ENCODE data around the gene RMRP. TPM values are rescaled to one million over a fixed set of nuclear protein-coding genes. Genes with fewer than 3 reads are reported as not detected.

Gene RMRP
- total RNA-seq, 2 donors from 2014 or later, result 431 TPM; not detected in 1

DNA sequence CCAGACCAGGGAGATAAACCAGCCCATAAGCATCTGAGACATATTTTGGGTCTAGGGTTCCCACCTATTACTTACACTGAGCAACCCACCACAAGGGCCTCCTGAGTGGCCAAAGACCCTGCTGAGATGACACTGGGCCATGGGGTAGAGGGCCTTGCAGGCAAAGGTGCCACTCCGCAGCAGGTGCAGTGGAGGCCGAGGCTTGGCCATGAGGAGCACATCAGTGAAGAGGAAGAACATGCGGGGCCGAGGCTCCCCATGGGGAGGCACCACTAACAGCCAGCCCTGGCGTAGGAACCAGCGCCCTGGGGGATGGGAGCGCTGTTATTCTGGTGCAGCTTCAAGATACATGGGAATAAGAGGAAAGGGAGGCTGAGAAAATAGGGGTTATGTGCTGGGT is 4.6 kb upstream of the RMRP start:
- H3K9me3 ChIP-seq, result no peaks in the 10 kb centered on the region
- no peak for TF ChIP-seq CTCF (IDR thresholded peaks at IDR 0.05)
- no peaks in the 10 kb centered on the region for H3K27me3 ChIP-seq
- peaks cover 0 to 46% of the 10 kb centered on the region in 2 donors for H3K4me1 ChIP-seq
- H3K36me3 ChIP-seq, result peaks cover 15% of the 10 kb centered on the region
- DNase-seq (ENCODE audit: low spot score), result no peak
- peak overlapping the region; percentile 97 to 98 for H3K27ac ChIP-seq
- H3K4me3 ChIP-seq, result no peak overlapping the region

GRCh38 chr9:35661756-35662350 is 4.0 kb upstream of the RMRP start:
- Histone ChIP-seq H3K9me3 (no peaks in the 10 kb centered on the region), H3K4me1 (peaks cover 0 to 52% of the 10 kb centered on the region in 2 donors), H3K36me3 (peaks cover 15% of the 10 kb centered on the region), H3K27me3 (no peaks in the 10 kb centered on the region), H3K27ac (peak overlapping the region; percentile 97 to 98), H3K4me3 (no peak overlapping the region)
- TF ChIP-seq CTCF (IDR thresholded peaks at IDR 0.05), result no peak
- no peak for DNase-seq (ENCODE audit: low spot score)

GRCh38 chr9:35660966-35661415 is 3.2 kb upstream of the RMRP start:
- TF ChIP-seq CTCF (IDR thresholded peaks at IDR 0.05), result peak in 1 of 2 donors; percentile 73
- H3K4me3 ChIP-seq, result no peak overlapping the region

GRCh38 chr9:35659340-35659739 is 1.5 kb upstream of the RMRP start:
- Histone ChIP-seq H3K9me3 (no peaks in the 10 kb centered on the region), H3K4me3 (peak overlapping the region; percentile 85 to 89), H3K36me3 (peaks cover 15% of the 10 kb centered on the region), H3K27me3 (no peaks in the 10 kb centered on the region), H3K27ac (peak overlapping the region; percentile 97 to 98), H3K4me1 (peaks cover 0 to 42% of the 10 kb centered on the region in 2 donors)
- no peak for DNase-seq (ENCODE audit: low spot score)
- no peak for TF ChIP-seq CTCF (IDR thresholded peaks at IDR 0.05)

More at GRCh38 chr9:35660966-35661415, 3.2 kb upstream of the RMRP start:
- no peaks in the 10 kb centered on the region for H3K27me3 ChIP-seq
- no peak for DNase-seq (ENCODE audit: low spot score)
- no peaks in the 10 kb centered on the region for H3K9me3 ChIP-seq
- peaks cover 0 to 54% of the 10 kb centered on the region in 2 donors for H3K4me1 ChIP-seq
- H3K27ac ChIP-seq, result peak overlapping the region; percentile 97 to 98
- peaks cover 15% of the 10 kb centered on the region for H3K36me3 ChIP-seq

- DNase-seq (ENCODE audit: low spot score), result no peak
- Histone ChIP-seq H3K4me3 (peak overlapping the region; percentile 85 to 89), H3K36me3 (peaks cover 15% of the 10 kb centered on the region), H3K27me3 (no peaks in the 10 kb centered on the region), H3K4me1 (peaks cover 0 to 42% of the 10 kb centered on the region in 2 donors), H3K9me3 (no peaks in the 10 kb centered on the region), H3K27ac (peak overlapping the region; percentile 97 to 98)
- no peak for TF ChIP-seq CTCF (IDR thresholded peaks at IDR 0.05)
Measured at GRCh38 chr9:35658968-35659220, 1.1 kb upstream of the RMRP start.

All from right atrium auricular region (tissue), 2 donors.